Measurements from ENCODE around the gene NPAS3.

DNA sequence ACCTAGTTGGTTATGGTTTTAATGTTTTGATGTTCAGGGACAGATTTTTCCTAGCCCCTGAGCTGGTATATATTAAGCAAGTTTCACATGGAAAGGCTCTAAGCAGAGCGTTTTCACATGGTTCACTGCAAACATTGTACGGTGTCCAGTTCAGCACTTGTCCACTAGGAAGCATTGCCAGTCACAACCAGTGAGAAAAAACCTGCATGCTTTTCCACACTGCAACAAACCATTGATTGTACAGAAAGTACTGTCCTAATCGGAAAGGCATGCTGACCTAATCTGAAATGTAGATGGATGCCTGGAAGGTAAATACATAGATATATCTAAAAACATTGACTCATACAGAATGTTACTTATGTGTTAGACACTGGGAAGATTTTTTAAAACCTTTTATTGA, 25.0 kb upstream of the NPAS3 start:
- TF ChIP-seq FOSL1 (IDR thresholded peaks at IDR 0.05; ENCODE audit: low read depth): no peak
- no peak for TF ChIP-seq CTCF (IDR thresholded peaks at IDR 0.05 in 2 of 3, conservative IDR thresholded peaks at IDR 0.05 in 1 of 3; ENCODE audit: borderline replicate concordance in 1 of 3, insufficient read depth in 1 of 3, low read depth in 2 of 3, low read length in 2 of 3)
- no peak for TF ChIP-seq TCF7L2 (IDR thresholded peaks at IDR 0.05; ENCODE audit: borderline replicate concordance, extremely low read depth, insufficient read depth, insufficient read length)
- no peak for TF ChIP-seq ZNF274 (IDR thresholded peaks at IDR 0.05; ENCODE audit: low read depth, low read length)
- TF ChIP-seq JUND (IDR thresholded peaks at IDR 0.05): no peak
- TF ChIP-seq SIN3A (IDR thresholded peaks at IDR 0.05; ENCODE audit: low read depth): no peak
- no peak for TF ChIP-seq POLR2A (IDR thresholded peaks at IDR 0.05; ENCODE audit: borderline replicate concordance, extremely low read depth, insufficient read depth, insufficient read length)
- no peak for TF ChIP-seq EZH2phosphoT487 (IDR thresholded peaks at IDR 0.05; ENCODE audit: borderline replicate concordance)
